Urinary bladder (tissue), 4 donors: ENCODE results near the gene INSL3. TPM values are rescaled to one million over a fixed set of nuclear protein-coding genes. Genes with fewer than 3 reads are reported as not detected.

ENCODE experiments used
- DNase-seq: peaks from one replicate; pipeline ENCODE4 v3.0.0-alpha.2; 2015; ENCODE audit errors: extremely low spot score
- H3K27ac ChIP-seq: one replicate; pipeline ENCODE4 v1.5.1; 2013; ENCODE audit warnings: low read depth, mild to moderate bottlenecking, moderate library complexity
- H3K36me3 ChIP-seq: one replicate; pipeline ENCODE4 v1.6.1; 2013; ENCODE audit warnings: mild to moderate bottlenecking, moderate library complexity; ENCODE audit not compliant: insufficient read depth
- H3K4me1 ChIP-seq: one replicate; pipeline ENCODE4 v1.6.1; 2013; ENCODE audit warnings: mild to moderate bottlenecking, moderate library complexity; ENCODE audit not compliant: insufficient read depth
- H3K4me3 ChIP-seq: one replicate; pipeline ENCODE4 v1.5.1; 2013; ENCODE audit warnings: low read depth, low read length
- WGBS: extraction: QIAGEN DNeasy Blood & Tissue Kit; methylation state at CpG from one replicate; pipeline ENCODE4 v1.1.7; 2013; 5-methylcytosine and 5-hydroxymethylcytosine counted together
- polyA plus RNA-seq: library from polyadenylated mRNA; stranded (reverse); fragments of 200-250 nt; gene quantifications from one replicate; pipeline ENCODE4 v1.2.3, GENCODE V29; 2013
- total RNA-seq: library from RNA; depleted of rRNA; stranded (reverse); fragments of >200 nt; gene quantifications from one replicate; pipeline ENCODE4 v1.2.3, GENCODE V29; 2014
- donor health status: healthy with polysubstance abuse.
- donor health status: healthy.

INSL3 gene
- total and polyA plus RNA-seq, 2 donors: 0.19 TPM; not detected in 1

GRCh38 chr19:17859533-17860330 is 38.4 kb upstream of the INSL3 start, which contains the start of gene RPL18A:
Gene RPL18A, plus strand, starts transcription at chr19:17859910. Its CDS starts 47 bp downstream, at chr19:17859957.
- Histone ChIP-seq H3K4me1 (no peaks in the 10 kb centered on the region), H3K4me3 (peak within 1 kb of the TSS; percentile 81), H3K27ac (peak within 1 kb of the TSS; percentile 38), H3K36me3 (peaks cover 6% of the 10 kb centered on the region)
- DNase-seq: peak; percentile 99
- WGBS: under 1% methylated on average over 80 of the region's 80 CpGs

GRCh38 chr19:17855280-17856152 is 34.2 kb upstream of the INSL3 start:
- Histone ChIP-seq H3K4me1 (no peaks in the 10 kb centered on the region), H3K36me3 (no peaks in the 10 kb centered on the region), H3K4me3 (no peak overlapping the region), H3K27ac (no peak overlapping the region)
- DNase-seq: no peak
- WGBS: 14% methylated on average over 29 of the region's 29 CpGs

- no peaks in the 10 kb centered on the region for H3K4me1 ChIP-seq
- 80% methylated on average over 6 of the region's 6 CpGs for WGBS
- no peak overlapping the region for H3K27ac ChIP-seq
- H3K4me3 ChIP-seq: no peak overlapping the region
- DNase-seq: no peak
- H3K36me3 ChIP-seq: no peaks in the 10 kb centered on the region
Observed at GRCh38 chr19:17854061-17854460, 32.7 kb upstream of the INSL3 start.

- no peaks in the 10 kb centered on the region for H3K4me1 ChIP-seq
- no peak overlapping the region for H3K4me3 ChIP-seq
- no peak for DNase-seq
- H3K36me3 ChIP-seq: no peaks in the 10 kb centered on the region
- 84% methylated on average over 14 of the region's 14 CpGs for WGBS
- H3K27ac ChIP-seq: no peak overlapping the region
Observed at GRCh38 chr19:17848595-17849292, 27.4 kb upstream of the INSL3 start.

- H3K4me1 ChIP-seq: no peaks in the 10 kb centered on the region
- H3K27ac ChIP-seq: peak within 1 kb of the TSS; percentile 14
- 9% methylated on average over 40 of the region's 40 CpGs for WGBS
- DNase-seq: peak; percentile 62
- peak within 1 kb of the TSS; percentile 21 for H3K4me3 ChIP-seq
- no peaks in the 10 kb centered on the region for H3K36me3 ChIP-seq
Observed at GRCh38 chr19:17847538-17848366, 26.4 kb upstream of the INSL3 start, which contains the start of gene JAK3. Gene JAK3, minus strand, starts transcription at chr19:17847982. Its CDS starts 3,565 bp downstream, at chr19:17844417.

GRCh38 chr19:17846146-17846545 is 24.8 kb upstream of the INSL3 start:
- H3K36me3 ChIP-seq: no peaks in the 10 kb centered on the region
- no peaks in the 10 kb centered on the region for H3K4me1 ChIP-seq
- no peak for DNase-seq
- no peak overlapping the region for H3K4me3 ChIP-seq
- no peak overlapping the region for H3K27ac ChIP-seq
- 83% methylated on average over 8 of the region's 8 CpGs for WGBS

GRCh38 chr19:17843908-17844490 is 22.7 kb upstream of the INSL3 start:
- DNase-seq: no peak
- H3K27ac ChIP-seq: no peak overlapping the region
- no peaks in the 10 kb centered on the region for H3K36me3 ChIP-seq
- WGBS: 82% methylated on average over 14 of the region's 14 CpGs
- no peak overlapping the region for H3K4me3 ChIP-seq
- H3K4me1 ChIP-seq: no peaks in the 10 kb centered on the region

- Histone ChIP-seq H3K4me1 (no peaks in the 10 kb centered on the region), H3K27ac (no peak overlapping the region), H3K36me3 (no peaks in the 10 kb centered on the region), H3K4me3 (no peak overlapping the region)
- WGBS: 88% methylated on average over 9 of the region's 9 CpGs
- no peak for DNase-seq
Observed at GRCh38 chr19:17843292-17843827, 22.0 kb upstream of the INSL3 start.

- no peaks in the 10 kb centered on the region for H3K36me3 ChIP-seq
- H3K4me1 ChIP-seq: no peaks in the 10 kb centered on the region
- DNase-seq: no peak
- H3K4me3 ChIP-seq: peak overlapping the region; percentile 0
- 72% methylated on average over 20 of the region's 20 CpGs for WGBS
- no peak overlapping the region for H3K27ac ChIP-seq
Observed at GRCh38 chr19:17842663-17843291, 21.5 kb upstream of the INSL3 start.

- 12% methylated on average over 56 of the region's 56 CpGs for WGBS
Observed at GRCh38 chr19:17841810-17842662, 20.7 kb upstream of the INSL3 start.

GRCh38 chr19:17841371-17841809 is 20.1 kb upstream of the INSL3 start:
- DNase-seq: no peak
- Histone ChIP-seq H3K4me1 (no peaks in the 10 kb centered on the region), H3K36me3 (no peaks in the 10 kb centered on the region), H3K4me3 (no peak overlapping the region), H3K27ac (no peak overlapping the region)
- WGBS: 23% methylated on average over 30 of the region's 30 CpGs

More at GRCh38 chr19:17841810-17842662, 20.7 kb upstream of the INSL3 start:
- Histone ChIP-seq H3K36me3 (no peaks in the 10 kb centered on the region), H3K27ac (no peak overlapping the region), H3K4me1 (no peaks in the 10 kb centered on the region), H3K4me3 (peak overlapping the region; percentile 0)
- DNase-seq: peak; percentile 90
